Stimulated activated naive B cell treated with anti-CD40 and anti-IgM and Interleukin-4, amounts not matched to agents 10 μg/mL and 1 μg/mL and 100 μg/mL, for 72 hours (primary cell): ENCODE data around the gene CNTLN.
"Not testable (repeated sequence)": the region's sequence is repeated elsewhere in the genome, so short reads cannot be mapped to it uniquely, and the experiment has no call there.

Experiments
- ATAC-seq, 2 donors: fragments of 150-1000 bp; cut with Tn5 transposase; replicated peaks; 2 replicates each; pipeline ENCODE4 v1.10.0; 2021; ENCODE audit warnings: moderate library complexity in 1 of 2
- DNase-seq: peaks from one replicate; pipeline ENCODE4 v3.0.0; 2021
- H3K27ac Mint-ChIP-seq: one replicate; pipeline ENCODE4 v1.8.0; 2022; ENCODE audit warnings: mild to moderate bottlenecking, mixed read lengths
- H3K27me3 Mint-ChIP-seq, 2 donors: one replicate each; pipeline ENCODE4 v1.8.0; 2022; ENCODE audit warnings: mixed read lengths in 2 of 2
- H3K36me3 Mint-ChIP-seq, 2 donors: one replicate each; pipeline ENCODE4 v1.8.0; 2022; ENCODE audit warnings: mixed read lengths in 2 of 2, mild to moderate bottlenecking in 1 of 2
- H3K4me1 Mint-ChIP-seq, 2 donors: one replicate each; pipeline ENCODE4 v1.8.0; 2022; ENCODE audit warnings: mixed read lengths in 2 of 2, mild to moderate bottlenecking in 1 of 2
- H3K4me3 Mint-ChIP-seq, 2 donors: one replicate each; pipeline ENCODE4 v1.8.0; 2022; ENCODE audit warnings: mild to moderate bottlenecking in 2 of 2, mixed read lengths in 2 of 2, moderate library complexity in 1 of 2
- H3K9me3 Mint-ChIP-seq, 2 donors: one replicate each; pipeline ENCODE4 v1.8.0; 2022; ENCODE audit warnings: mixed read lengths in 2 of 2, mild to moderate bottlenecking in 1 of 2

Gene CNTLN

GRCh38 chr9:17219261-17219660 is 84.4 kb downstream of the CNTLN start:
- Mint-ChIP-seq H3K27me3 (no peaks in the 10 kb centered on the region), H3K4me1 (no peaks in the 10 kb centered on the region), H3K9me3 (peaks cover 4% of the 10 kb centered on the region in 2 donors), H3K4me3 (no peak overlapping the region), H3K36me3 (peaks cover 0 to 4% of the 10 kb centered on the region in 2 donors), H3K27ac (no peak overlapping the region)
- DNase-seq: no peak
- ATAC-seq: no peak

GRCh38 chr9:17222932-17223331 is 88.1 kb downstream of the CNTLN start:
- ATAC-seq: no peak
- no peak for DNase-seq
- no peak overlapping the region for H3K27ac Mint-ChIP-seq

GRCh38 chr9:17225407-17225806 is 90.6 kb downstream of the CNTLN start:
- ATAC-seq (no peak), DNase-seq (no peak)
- Mint-ChIP-seq H3K27me3 (no peaks in the 10 kb centered on the region), H3K4me3 (no peak overlapping the region), H3K4me1 (no peaks in the 10 kb centered on the region), H3K27ac (no peak overlapping the region), H3K36me3 (no peaks in the 10 kb centered on the region), H3K9me3 (no peaks in the 10 kb centered on the region)

More at GRCh38 chr9:17222932-17223331, 88.1 kb downstream of the CNTLN start:
- H3K4me3 Mint-ChIP-seq: no peak overlapping the region
- no peaks in the 10 kb centered on the region for H3K4me1 Mint-ChIP-seq
- H3K27me3 Mint-ChIP-seq: no peaks in the 10 kb centered on the region
- no peaks in the 10 kb centered on the region for H3K9me3 Mint-ChIP-seq
- H3K36me3 Mint-ChIP-seq: no peaks in the 10 kb centered on the region

GRCh38 chr9:17229945-17230560 is 95.2 kb downstream of the CNTLN start:
- H3K4me1 Mint-ChIP-seq: no peaks in the 10 kb centered on the region
- no peak overlapping the region for H3K4me3 Mint-ChIP-seq
- DNase-seq (no peak), ATAC-seq (no peak)
- H3K27ac Mint-ChIP-seq: no peak overlapping the region
- no peaks in the 10 kb centered on the region for H3K9me3 Mint-ChIP-seq
- H3K36me3 Mint-ChIP-seq: no peaks in the 10 kb centered on the region
- H3K27me3 Mint-ChIP-seq: no peaks in the 10 kb centered on the region

- no peaks in the 10 kb centered on the region for H3K9me3 Mint-ChIP-seq
- no peaks in the 10 kb centered on the region for H3K36me3 Mint-ChIP-seq
- no peaks in the 10 kb centered on the region for H3K27me3 Mint-ChIP-seq
Measured at GRCh38 chr9:17230646-17231045, 95.8 kb downstream of the CNTLN start.

GRCh38 chr9:17236147-17236546 is 101.3 kb downstream of the CNTLN start:
- no peak overlapping the region for H3K4me3 Mint-ChIP-seq
- H3K36me3 Mint-ChIP-seq: no peaks in the 10 kb centered on the region
- H3K27ac Mint-ChIP-seq: no peak overlapping the region
- H3K9me3 Mint-ChIP-seq: no peaks in the 10 kb centered on the region
- no peaks in the 10 kb centered on the region for H3K27me3 Mint-ChIP-seq
- ATAC-seq: no peak
- H3K4me1 Mint-ChIP-seq: peaks cover 2 to 11% of the 10 kb centered on the region in 2 donors
- DNase-seq: no peak

More at GRCh38 chr9:17230646-17231045, 95.8 kb downstream of the CNTLN start:
- no peak overlapping the region for H3K27ac Mint-ChIP-seq
- H3K4me3 Mint-ChIP-seq: no peak overlapping the region
- ATAC-seq (no peak), DNase-seq (no peak)
- H3K4me1 Mint-ChIP-seq: no peaks in the 10 kb centered on the region

GRCh38 chr9:17246770-17247169 is 111.9 kb downstream of the CNTLN start:
- ATAC-seq: no peak
- H3K36me3 Mint-ChIP-seq: peaks cover 8 to 10% of the 10 kb centered on the region in 2 donors
- H3K4me1 Mint-ChIP-seq: no peaks in the 10 kb centered on the region
- DNase-seq: no peak
- H3K4me3 Mint-ChIP-seq: no peak overlapping the region
- H3K27me3 Mint-ChIP-seq: no peaks in the 10 kb centered on the region
- peaks cover 26 to 28% of the 10 kb centered on the region in 2 donors for H3K9me3 Mint-ChIP-seq
- H3K27ac Mint-ChIP-seq: no peak overlapping the region

GRCh38 chr9:17251100-17251499 is 116.3 kb downstream of the CNTLN start:
- no peak for ATAC-seq
- Mint-ChIP-seq H3K4me1 (no peaks in the 10 kb centered on the region), H3K27ac (no peak overlapping the region), H3K9me3 (peaks cover 21 to 24% of the 10 kb centered on the region in 2 donors), H3K27me3 (no peaks in the 10 kb centered on the region), H3K4me3 (no peak overlapping the region), H3K36me3 (peaks cover 5 to 7% of the 10 kb centered on the region in 2 donors)
- DNase-seq: no peak

GRCh38 chr9:17268531-17269188 is 133.8 kb downstream of the CNTLN start:
- not testable (repeated sequence) for H3K36me3 Mint-ChIP-seq, H3K27me3 Mint-ChIP-seq, ATAC-seq, H3K9me3 Mint-ChIP-seq, H3K4me3 Mint-ChIP-seq, H3K4me1 Mint-ChIP-seq, DNase-seq, H3K27ac Mint-ChIP-seq

GRCh38 chr9:17269799-17270198 is 135.0 kb downstream of the CNTLN start:
- ATAC-seq (no peak), DNase-seq (no peak)
- H3K4me3 Mint-ChIP-seq: no peak overlapping the region
- no peaks in the 10 kb centered on the region for H3K27me3 Mint-ChIP-seq
- no peak overlapping the region for H3K27ac Mint-ChIP-seq
- H3K4me1 Mint-ChIP-seq: no peaks in the 10 kb centered on the region
- no peaks in the 10 kb centered on the region for H3K36me3 Mint-ChIP-seq
- peaks cover 6 to 7% of the 10 kb centered on the region in 2 donors for H3K9me3 Mint-ChIP-seq

GRCh38 chr9:17272536-17272935 is 137.7 kb downstream of the CNTLN start:
- no peak overlapping the region for H3K27ac Mint-ChIP-seq
- no peaks in the 10 kb centered on the region for H3K27me3 Mint-ChIP-seq
- H3K4me1 Mint-ChIP-seq: no peaks in the 10 kb centered on the region
- no peaks in the 10 kb centered on the region for H3K36me3 Mint-ChIP-seq
- ATAC-seq (no peak), DNase-seq (no peak)
- peaks cover 0 to 3% of the 10 kb centered on the region in 2 donors for H3K9me3 Mint-ChIP-seq
- H3K4me3 Mint-ChIP-seq: no peak overlapping the region

GRCh38 chr9:17280350-17281012 is 145.6 kb downstream of the CNTLN start:
- Mint-ChIP-seq H3K27me3 (no peaks in the 10 kb centered on the region), H3K9me3 (peaks cover 4 to 6% of the 10 kb centered on the region in 2 donors), H3K36me3 (no peaks in the 10 kb centered on the region), H3K4me1 (no peaks in the 10 kb centered on the region), H3K27ac (no peak overlapping the region), H3K4me3 (no peak overlapping the region)
- ATAC-seq: no peak
- DNase-seq: no peak

GRCh38 chr9:17290673-17291072 is 155.8 kb downstream of the CNTLN start:
- not testable (repeated sequence) for DNase-seq, H3K36me3 Mint-ChIP-seq, ATAC-seq, H3K27ac Mint-ChIP-seq, H3K27me3 Mint-ChIP-seq, H3K4me1 Mint-ChIP-seq, H3K9me3 Mint-ChIP-seq, H3K4me3 Mint-ChIP-seq

GRCh38 chr9:17291766-17292165 is 156.9 kb downstream of the CNTLN start:
- no peak overlapping the region for H3K27ac Mint-ChIP-seq
- H3K9me3 Mint-ChIP-seq: peaks cover 8% of the 10 kb centered on the region in 2 donors
- ATAC-seq (no peak), DNase-seq (no peak)
- no peaks in the 10 kb centered on the region for H3K27me3 Mint-ChIP-seq
- no peak overlapping the region for H3K4me3 Mint-ChIP-seq
- H3K4me1 Mint-ChIP-seq: no peaks in the 10 kb centered on the region
- peaks cover 2 to 4% of the 10 kb centered on the region in 2 donors for H3K36me3 Mint-ChIP-seq

- Mint-ChIP-seq H3K27ac (no peak overlapping the region), H3K4me3 (no peak overlapping the region), H3K4me1 (no peaks in the 10 kb centered on the region), H3K27me3 (no peaks in the 10 kb centered on the region), H3K36me3 (peaks cover 2 to 4% of the 10 kb centered on the region in 2 donors), H3K9me3 (peaks cover 8% of the 10 kb centered on the region in 2 donors)
- ATAC-seq (no peak), DNase-seq (no peak)
Measured at GRCh38 chr9:17293685-17294084, 158.8 kb downstream of the CNTLN start.
